Right lobe of liver (tissue), 6 donors: Measurements from ENCODE around the gene SCAP. TPM values are rescaled to one million over a fixed set of nuclear protein-coding genes. Genes with fewer than 3 reads are reported as not detected.

Experiments
- ATAC-seq, 4 donors: fragments of 200-7000 bp; cut with Tn5 transposase; one replicate each; pipeline ENCODE4 v1.9.1; 2020; ENCODE audit warnings: mild to moderate bottlenecking in 4 of 4, moderate library complexity in 4 of 4
- DNase-seq, 3 donors: peaks; one replicate each; pipeline ENCODE4 v3.0.0-alpha.2; 2020
- H3K27ac ChIP-seq, 3 donors: fragments of 200-600 bp; one replicate each; pipeline ENCODE4 v1.8.0; 2022
- H3K27me3 ChIP-seq, 2 donors: fragments of 200-600 bp; one replicate each; pipeline ENCODE4 v1.8.0; 2022
- H3K36me3 ChIP-seq, 4 donors: fragments of 200-600 bp; sonication (generic) in 1 of 4; one replicate each; pipeline versions ENCODE4 v1.5.1 to v1.8.0; 2017 to 2022; ENCODE audit warnings: control low read depth in 1 of 4
- H3K4me1 ChIP-seq, 4 donors: fragments of 200-600 bp; sonication (generic) in 1 of 4; one replicate each; pipeline versions ENCODE4 v1.5.1 to v1.8.0; 2017 to 2022; ENCODE audit warnings: control low read depth in 1 of 4
- H3K4me3 ChIP-seq, 3 donors: fragments of 200-600 bp; one replicate each; pipeline ENCODE4 v1.8.0; 2022
- H3K9me3 ChIP-seq, 4 donors: fragments of 200-600 bp; sonication (generic) in 1 of 4; one replicate each; pipeline versions ENCODE4 v1.5.1 to v1.8.0; 2017 to 2022; ENCODE audit warnings: control low read depth in 1 of 4
- CTCF ChIP-seq, 4 donors: fragments of 200-600 bp in 3 of 4; fragments of 450-650 bp in 1 of 4; IDR thresholded peaks; one replicate each; pipeline versions ENCODE4 v1.5.1 to v1.8.0; 2016 to 2022; ENCODE audit warnings: antibody characterized with exemption in 4 of 4, mild to moderate bottlenecking in 2 of 4
- POLR2A ChIP-seq: fragments of 450-650 bp; IDR thresholded peaks from one replicate; pipeline ENCODE4 v1.6.1; 2017; ENCODE audit warnings: antibody characterized with exemption, mild to moderate bottlenecking
- WGBS: methylation state at CpG from one replicate; pipeline ENCODE4 v1.1.6; 2018; ENCODE audit warnings: low coverage, low lambda C conversion rate; ENCODE audit not compliant: insufficient coverage; ENCODE audit errors: missing lambda C conversion rate; 5-methylcytosine and 5-hydroxymethylcytosine counted together
- intact Hi-C, 2 donors: fragments of 100-400 bp; cut with DNase I; formaldehyde crosslinking; loops; one replicate each; pipeline versions ENCODE4 v1.11.2 to v1.14.1; 2022
- total RNA-seq, 6 experiments: library from RNA; depleted of rRNA in 2 of 6; stranded (reverse); fragments of >200 nt in 2 of 6; fragmentation: NEBNext Ultra II Directional in 3 of 6; extraction: Animal tissue kit (Norgen Biotek cat#: 25700) in 3 of 6; gene quantifications; one replicate each; pipeline versions ENCODE4 v1.1.0 to v1.2.4, GENCODE V29; 2016 to 2023
- donor health status: DM: no; HTN: yes; CAD: no.
- donor health status: DM: no; HTN: no; CAD: no.
- donor health status: DM: no; HTN: no; CAD: no.
- donor health status: DM: no; HTN: yes; CAD: no.
- donor health status: DM: no; HTN: yes; CAD: no.

The SCAP gene
- total RNA-seq, 6 experiments from 2014 or later = 48.8 to 85.1 (median 78.9) TPM

DNA sequence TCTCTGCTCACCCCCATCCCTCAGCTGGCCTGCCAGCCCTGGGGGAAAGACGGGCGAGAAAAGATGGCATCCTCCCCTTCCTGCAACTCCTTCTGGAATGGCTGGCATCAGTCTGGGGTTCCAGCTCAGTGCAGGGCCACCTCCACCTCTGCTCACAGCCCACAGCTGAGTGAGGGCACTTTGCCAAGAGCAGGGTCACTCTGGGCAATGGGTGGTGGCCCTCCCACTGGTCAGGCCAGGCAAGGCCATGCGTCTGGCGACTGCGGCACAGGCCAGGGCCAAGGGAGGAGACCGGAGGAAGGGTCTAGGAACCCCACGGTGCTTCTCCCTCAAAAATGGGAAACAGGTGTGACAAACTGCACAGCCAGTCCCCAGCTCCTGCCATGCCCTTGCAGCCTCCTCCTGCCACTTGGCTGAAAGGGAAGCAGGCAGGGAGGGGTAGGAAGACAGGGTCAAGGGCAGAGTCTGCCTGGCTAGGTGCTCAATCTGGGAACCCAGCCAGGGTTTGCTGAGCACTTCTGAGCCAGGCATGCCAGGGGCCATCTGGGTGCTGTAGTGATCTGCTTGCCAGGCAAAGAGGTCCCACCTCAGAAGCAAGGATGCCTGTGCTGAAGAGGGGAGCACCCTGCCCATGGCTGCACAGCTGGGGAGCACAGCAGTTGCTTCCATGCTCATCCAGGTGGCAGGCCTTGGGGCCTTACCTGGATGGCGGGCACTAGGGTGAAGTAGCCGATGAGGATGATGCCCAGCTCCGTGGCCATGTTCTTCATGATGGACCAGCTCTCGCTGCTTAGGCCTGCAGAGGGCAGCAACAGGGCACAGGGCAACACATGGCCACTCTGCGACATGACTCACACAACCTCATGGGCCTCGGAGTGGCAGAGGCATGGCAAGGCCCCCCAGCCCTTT, 53.7 kb downstream of the SCAP start:
- peak; percentile 62 to 79 (median 76) for ATAC-seq
- no CpG with 5 or more reads among the region's 13 CpGs for WGBS
- intact Hi-C loops = loop anchor here (5.0 kb wide), 1 partner anchor 55 kb away; the partner anchor contains the start of gene SCAP (in 2 of the 2)
- Histone ChIP-seq H3K4me1 (peaks cover 0 to 52% (median 23%) of the 10 kb centered on the region in 4 donors), H3K9me3 (no peaks in the 10 kb centered on the region), H3K27me3 (no peaks in the 10 kb centered on the region), H3K27ac (peak overlapping the region in 2 of 3 donors; percentile 49 to 72), H3K4me3 (peak overlapping the region in 2 of 3 donors; percentile 9 to 26), H3K36me3 (peaks cover 0 to 35% (median 3%) of the 10 kb centered on the region in 4 donors)
- peak; percentile 33 to 41 (median 38) for TF ChIP-seq CTCF (IDR thresholded peaks at IDR 0.05)
- no peak for TF ChIP-seq POLR2A
- peak; percentile 81 to 94 (median 91) for DNase-seq

DNA sequence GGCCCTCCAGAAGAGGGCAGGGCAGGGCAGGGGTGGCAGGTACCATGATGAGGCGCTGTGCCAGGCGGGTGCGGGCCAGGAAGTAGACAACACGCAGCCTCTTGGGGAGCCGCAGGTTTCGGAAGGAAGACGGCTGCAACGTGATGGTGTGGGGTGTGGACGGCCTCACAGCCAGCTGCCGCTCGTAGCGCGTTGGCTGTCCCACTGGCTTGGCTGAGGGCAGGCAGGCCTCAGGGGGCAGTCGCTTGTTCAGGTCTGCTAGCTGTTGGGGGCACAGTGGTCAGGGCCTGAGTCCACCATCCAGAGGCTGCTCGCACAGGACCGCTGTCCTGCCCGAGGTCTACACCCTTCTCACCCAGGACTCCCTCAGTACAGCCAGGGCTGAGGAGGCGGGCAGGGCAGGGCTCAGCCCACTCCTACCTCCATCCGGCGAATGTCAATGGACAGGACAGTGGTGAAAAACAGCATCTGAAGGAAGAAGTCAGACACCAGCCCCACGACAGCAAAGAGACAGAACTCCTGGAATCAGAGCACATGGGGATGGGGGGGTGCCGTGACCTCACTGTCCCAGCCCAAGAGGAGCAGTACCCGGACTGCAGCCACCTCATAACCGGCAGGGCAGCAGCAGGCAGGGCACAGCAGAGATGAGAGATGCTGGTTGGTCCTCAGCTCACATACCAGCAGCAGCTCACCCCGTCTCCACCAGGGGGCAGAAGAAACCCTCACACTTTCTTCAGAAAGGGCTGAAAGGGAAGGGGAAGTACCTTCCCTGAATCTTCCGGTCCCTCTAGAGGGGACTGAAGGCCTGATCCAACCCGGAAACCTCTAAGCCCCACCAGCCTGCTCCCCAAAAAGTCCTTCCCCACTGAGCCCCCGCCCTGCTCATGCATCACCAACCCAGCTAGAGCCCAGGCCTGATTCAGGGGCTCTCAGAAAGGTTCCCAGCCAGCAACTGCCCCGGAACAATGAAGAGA, 54.9 kb downstream of the SCAP start:
- Histone ChIP-seq H3K27ac (peak overlapping the region in 2 of 3 donors; percentile 49 to 72), H3K4me3 (peak overlapping the region in 2 of 3 donors; percentile 9 to 26), H3K9me3 (no peaks in the 10 kb centered on the region), H3K27me3 (no peaks in the 10 kb centered on the region), H3K4me1 (peaks cover 0 to 52% (median 22%) of the 10 kb centered on the region in 4 donors), H3K36me3 (peaks cover 0 to 34% (median 4%) of the 10 kb centered on the region in 4 donors)
- peak; percentile 80 to 87 (median 84) for DNase-seq
- TF ChIP-seq POLR2A = no peak
- peak; percentile 87 to 94 (median 92) for TF ChIP-seq CTCF (IDR thresholded peaks at IDR 0.05)
- ATAC-seq = peak; percentile 68 to 76 (median 70)
- WGBS = 56% methylated on average over 8 of the region's 29 CpGs
- intact Hi-C loops = loop anchor here (5.0 kb wide), 1 partner anchor 57 kb away; the partner anchor contains the start of gene SCAP (in 2 of the 2)

DNA sequence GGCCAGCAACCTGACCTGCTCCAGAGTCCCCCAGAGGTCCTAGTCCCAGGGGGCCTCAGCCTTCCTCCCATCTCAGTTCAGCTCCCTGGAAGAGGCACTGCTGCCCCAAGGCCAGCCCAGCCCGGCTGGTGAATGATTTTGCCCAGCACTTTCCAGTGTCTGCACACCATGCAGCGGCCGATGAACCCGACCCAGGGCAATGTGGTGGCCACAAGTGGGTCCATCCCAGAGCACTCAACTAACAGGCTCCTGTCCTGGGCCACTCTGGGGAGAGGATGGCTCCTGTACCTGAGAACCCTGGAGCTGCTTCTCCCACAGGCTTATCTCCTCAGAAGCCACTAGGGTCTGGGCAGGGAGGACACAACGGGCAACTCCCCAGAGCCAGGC, 55.7 kb downstream of the SCAP start:
- Histone ChIP-seq H3K36me3 (peaks cover 0 to 40% (median 4%) of the 10 kb centered on the region in 4 donors), H3K4me3 (no peak overlapping the region), H3K4me1 (peaks cover 0 to 46% (median 19%) of the 10 kb centered on the region in 4 donors), H3K27me3 (no peaks in the 10 kb centered on the region), H3K9me3 (no peaks in the 10 kb centered on the region), H3K27ac (no peak overlapping the region)
- TF ChIP-seq CTCF (IDR thresholded peaks at IDR 0.05) (no peak), POLR2A (no peak)
- ATAC-seq (no peak), DNase-seq (peak in 1 of 3 donors; percentile 49)
- intact Hi-C loops = loop anchor here (5.0 kb wide), 1 partner anchor 57 kb away; the partner anchor contains the start of gene SCAP (in 2 of the 2)
- WGBS = 92% methylated on average over 2 of the region's 5 CpGs
